Motor neuron (in vitro differentiated cells): Measurements from ENCODE around the gene EPB41L2. TPM values are rescaled to one million over a fixed set of nuclear protein-coding genes. Genes with fewer than 3 reads are reported as not detected.
A peak's percentile ranks its signal among the peaks of the same experiment; 100 is the strongest.

Source experiments
- ATAC-seq, 8 experiments: fragments of 200-7000 bp; cut with Tn5 transposase; replicated peaks in 6 of 8; 2 replicates each; pipeline ENCODE4 v1.8.0; 2021; ENCODE audit warnings: mild to moderate bottlenecking in 8 of 8, moderate library complexity in 8 of 8
- H3K27ac ChIP-seq, 2 donors: fragments of 250-450 bp; sonication (Bioruptor Pico); 2 replicates each; pipeline ENCODE4 v1.9.0; 2021; ENCODE audit warnings: antibody characterized with exemption in 2 of 2, mild to moderate bottlenecking in 2 of 2, moderate library complexity in 1 of 2
- H3K4me1 ChIP-seq, 2 donors: fragments of 250-450 bp; sonication (Bioruptor Pico); replicated peaks in 1 of 2; 2 replicates each; pipeline ENCODE4 v1.6.1; 2021; ENCODE audit warnings: antibody characterized with exemption in 2 of 2, mild to moderate bottlenecking in 2 of 2, moderate library complexity in 1 of 2
- H3K4me3 ChIP-seq, 5 donors: fragments of 250-450 bp; sonication (Bioruptor Pico); 2 replicates each; pipeline ENCODE4 v1.9.0; 2021; ENCODE audit warnings: antibody characterized with exemption in 5 of 5, mild to moderate bottlenecking in 5 of 5, moderate library complexity in 4 of 5
- WGBS, 10 experiments: fragments of 450-650 bp; shearing (Covaris generic); methylation state at CpG; one replicate each; pipeline ENCODE4 v1.0.0; 2022; 5-methylcytosine and 5-hydroxymethylcytosine counted together
- in situ Hi-C, 9 experiments: fragments of 400-800 bp; cut with MboI; loops; one replicate each; pipeline ENCODE4 v1.15.0; 2021; ENCODE audit warnings: low sequenced_read_pairs in 9 of 9, low pct_unique_long_range_greater_than_20kb in 2 of 9; ENCODE audit not compliant: unreplicated experiment in 9 of 9
- total RNA-seq, 8 experiments: library from RNA; unstranded; fragments of 300-600 nt; gene quantifications; 2 replicates each; pipeline versions ENCODE4 v1.2.3 to v1.2.4, GENCODE V29; 2022

Gene EPB41L2
- total RNA-seq, 8 experiments from 2014 or later, result 17.0 to 135 (median 34.5) TPM

DNA sequence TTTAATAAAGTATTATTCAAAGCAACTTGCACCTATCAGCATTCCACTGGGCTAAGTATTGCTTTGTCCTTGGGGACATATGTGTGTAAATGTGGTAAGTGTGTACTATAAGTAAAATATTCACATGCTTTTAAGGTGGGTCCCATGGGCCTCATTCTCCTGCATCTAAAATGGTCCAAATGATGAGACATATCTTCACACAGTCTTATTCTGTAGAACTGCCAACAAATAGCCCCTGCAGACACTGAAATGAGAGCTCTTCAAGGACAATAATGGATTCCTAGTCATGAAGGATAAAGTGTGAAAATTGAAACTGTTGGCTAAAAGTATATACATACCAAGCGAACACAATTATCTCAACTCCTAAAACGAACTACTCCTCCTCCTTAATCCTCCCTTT is 154.1 kb downstream of the EPB41L2 start:
- no peak overlapping the region for H3K4me3 ChIP-seq
- no peak overlapping the region for H3K27ac ChIP-seq
- no peak for ATAC-seq
- no peaks in the 10 kb centered on the region for H3K4me1 ChIP-seq
- 67 to 100% (median 95%) methylated on average over 1 to 2 of the region's 2 CpGs; no CpG with 5 or more reads in 1 of the 10 experiments for WGBS, 10 experiments
- in situ Hi-C loops, result no loop called here

- no peak overlapping the region for H3K27ac ChIP-seq
- no peaks in the 10 kb centered on the region for H3K4me1 ChIP-seq
- in situ Hi-C loops, result no loop called here
- H3K4me3 ChIP-seq, result no peak overlapping the region
- peak in 3 of 8 experiments; percentile 71 to 93 (median 85) for ATAC-seq
Measured at GRCh38 chr6:130908188-130908587, 154.9 kb downstream of the EPB41L2 start.

DNA sequence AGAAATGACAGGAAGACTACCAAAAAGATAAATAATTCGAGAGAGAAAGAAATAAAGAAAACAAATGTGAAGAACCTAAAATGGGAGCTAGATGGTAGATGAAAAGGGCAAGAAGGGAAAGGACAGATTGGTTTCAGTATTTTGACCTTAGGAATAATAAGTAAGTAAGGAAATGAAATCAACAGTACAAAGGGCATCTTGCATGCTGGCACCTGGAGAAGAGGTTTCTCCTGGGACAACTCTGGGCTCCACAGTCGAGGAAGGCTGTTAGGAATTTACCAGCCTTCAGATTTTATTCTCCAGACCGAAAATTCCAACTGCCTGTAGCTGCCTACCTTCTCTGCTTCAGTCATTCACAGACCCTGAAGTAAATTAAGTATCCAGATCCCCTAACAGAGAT is 155.4 kb downstream of the EPB41L2 start:
- no peak for ATAC-seq
- in situ Hi-C loops, result no loop called here
- no peak overlapping the region for H3K27ac ChIP-seq
- no peak overlapping the region for H3K4me3 ChIP-seq
- no peaks in the 10 kb centered on the region for H3K4me1 ChIP-seq
- WGBS, 10 experiments, result 64 to 100% (median 84%) methylated on average over 1 to 3 of the region's 3 CpGs

GRCh38 chr6:130906736-130907381 is 156.2 kb downstream of the EPB41L2 start:
- in situ Hi-C loops, result no loop called here
- Histone ChIP-seq H3K27ac (no peak overlapping the region), H3K4me3 (no peak overlapping the region), H3K4me1 (no peaks in the 10 kb centered on the region)
- ATAC-seq, result no peak
- 50 to 100% (median 78%) methylated on average over 1 to 2 of the region's 2 CpGs for WGBS, 10 experiments

GRCh38 chr6:130903602-130904001 is 159.4 kb downstream of the EPB41L2 start:
- no peak for ATAC-seq
- in situ Hi-C loops, result no loop called here
- Histone ChIP-seq H3K4me3 (no peak overlapping the region), H3K4me1 (no peaks in the 10 kb centered on the region), H3K27ac (no peak overlapping the region)

DNA sequence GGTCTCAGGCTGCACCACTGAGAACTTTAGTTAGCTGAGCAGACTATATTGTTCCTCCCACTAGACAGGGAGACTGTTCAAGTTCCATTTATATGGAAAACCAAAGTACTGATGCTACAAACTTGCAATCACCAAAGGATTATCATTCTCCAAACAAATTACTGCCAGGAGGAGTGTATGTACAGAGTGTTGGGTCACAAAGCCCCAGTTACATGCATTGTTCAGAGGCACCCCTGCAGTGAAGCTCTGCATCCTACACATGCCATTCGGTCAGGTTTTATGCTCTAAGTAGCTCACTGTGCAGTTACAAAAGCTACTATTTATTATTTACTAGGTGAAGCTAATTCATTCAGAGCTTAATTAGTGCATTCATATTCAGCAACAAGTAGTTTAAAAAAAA is 160.0 kb downstream of the EPB41L2 start:
- in situ Hi-C loops, result no loop called here
- Histone ChIP-seq H3K4me3 (no peak overlapping the region), H3K4me1 (no peaks in the 10 kb centered on the region), H3K27ac (no peak overlapping the region)
- peak in 1 of 8 experiments; percentile 64 for ATAC-seq
- WGBS, 10 experiments, result 33 to 100% (median 76%) methylated on average over 1 of the region's 1 CpG; no CpG with 5 or more reads in 6 of the 10 experiments

DNA sequence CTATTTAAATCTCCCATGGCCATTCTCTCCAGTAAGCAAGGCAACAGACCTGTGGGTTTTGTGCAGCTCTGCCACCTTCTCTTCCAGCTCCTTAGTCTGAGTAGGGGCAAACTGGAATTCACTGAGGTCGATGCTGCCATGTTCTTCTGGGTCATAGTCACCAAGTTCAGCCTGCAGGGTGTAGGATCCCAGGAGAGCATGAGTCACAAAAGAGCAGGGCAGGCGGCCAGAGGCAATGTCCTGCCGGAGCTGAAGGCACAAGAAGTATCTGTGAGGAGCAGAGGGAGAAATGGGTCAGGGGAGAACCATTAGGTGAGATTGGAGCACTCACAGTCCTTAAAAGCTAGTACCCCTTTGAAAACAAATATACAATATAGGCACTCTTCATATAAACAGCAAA is 162.1 kb downstream of the EPB41L2 start:
- Histone ChIP-seq H3K27ac (no peak overlapping the region), H3K4me1 (no peaks in the 10 kb centered on the region), H3K4me3 (no peak overlapping the region)
- in situ Hi-C loops, result no loop called here
- peak in 2 of 8 experiments; percentile 74 to 87 for ATAC-seq
- WGBS, 10 experiments, result 7 to 100% (median 82%) methylated on average over 1 to 3 of the region's 3 CpGs; no CpG with 5 or more reads in 2 of the 10 experiments

DNA sequence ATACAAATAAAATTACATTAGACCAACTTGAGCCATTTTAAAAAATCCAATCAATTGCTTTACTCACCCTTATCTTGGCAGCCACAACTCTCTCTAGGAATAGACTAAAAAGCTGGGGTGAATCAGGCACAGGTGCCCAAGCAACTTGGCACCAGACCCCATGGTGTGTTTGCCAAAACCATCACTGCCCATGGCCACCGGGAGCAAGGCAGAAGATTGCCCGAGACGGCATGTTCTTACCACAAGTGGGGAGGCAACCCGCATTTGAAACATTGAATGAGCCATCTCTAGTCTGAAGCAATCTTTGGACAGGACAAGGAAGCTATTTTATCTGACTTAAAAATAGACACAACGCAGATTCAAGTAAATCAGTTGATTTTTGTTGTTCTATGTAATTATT is 166.8 kb downstream of the EPB41L2 start:
- H3K4me3 ChIP-seq, result no peak overlapping the region
- H3K4me1 ChIP-seq, result no peaks in the 10 kb centered on the region
- in situ Hi-C loops, result loop anchor here in 8 of 9 experiments (25.0 kb wide), 4 partner anchors 216 to 641 kb away; no protein-coding TSS in a partner anchor
- no peak for ATAC-seq
- WGBS, 10 experiments, result 26 to 100% (median 97%) methylated on average over 1 to 5 of the region's 5 CpGs; no CpG with 5 or more reads in 2 of the 10 experiments
- H3K27ac ChIP-seq, result no peak overlapping the region

DNA sequence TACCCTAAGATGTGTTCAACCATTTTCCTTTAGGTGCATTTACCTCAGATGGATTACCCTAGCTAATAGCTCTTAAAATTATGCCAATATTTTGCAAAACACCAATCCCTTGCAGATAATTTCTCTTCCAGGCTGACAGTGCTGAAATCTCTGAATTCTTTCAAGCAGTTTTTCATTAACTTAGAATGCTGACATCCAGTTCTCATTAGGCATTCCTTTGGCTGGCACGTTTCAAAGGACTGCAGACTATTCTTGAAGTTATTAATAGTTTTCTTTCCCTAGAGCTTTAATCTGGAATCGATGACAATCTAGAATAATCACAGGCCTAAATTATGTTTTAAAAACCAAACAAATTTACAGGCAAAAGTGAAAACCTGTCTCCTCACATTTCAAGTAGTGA is 167.5 kb downstream of the EPB41L2 start:
- Histone ChIP-seq H3K27ac (no peak overlapping the region), H3K4me1 (no peaks in the 10 kb centered on the region), H3K4me3 (no peak overlapping the region)
- WGBS, 10 experiments, result 0 to 87% (median 50%) methylated on average over 1 to 2 of the region's 2 CpGs; no CpG with 5 or more reads in 1 of the 10 experiments
- in situ Hi-C loops, result loop anchor here in 8 of 9 experiments (25.0 kb wide), 4 partner anchors 217 to 642 kb away; no protein-coding TSS in a partner anchor
- no peak for ATAC-seq

DNA sequence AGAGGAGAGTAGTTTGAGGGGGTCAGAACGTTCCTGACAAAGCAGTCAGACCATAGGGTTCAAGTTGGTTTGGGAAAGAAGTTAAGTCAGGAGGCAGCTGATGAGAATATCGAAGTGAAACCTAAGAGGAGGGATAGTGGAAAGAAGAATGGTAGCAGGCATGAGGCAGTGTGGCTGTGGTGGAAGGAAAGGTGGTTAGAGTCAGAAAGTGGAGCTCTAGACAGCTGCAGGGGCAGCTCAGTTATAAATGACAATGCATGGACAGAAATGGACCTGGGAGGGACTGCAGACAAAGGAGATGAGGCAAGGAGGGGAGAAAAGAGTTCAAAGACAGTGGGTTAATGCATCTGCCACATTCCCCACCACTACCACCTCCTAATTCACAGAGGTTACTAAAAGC is 169.3 kb downstream of the EPB41L2 start:
- in situ Hi-C loops, result loop anchor here in 8 of 9 experiments (25.0 kb wide), 4 partner anchors 219 to 644 kb away; no protein-coding TSS in a partner anchor
- no peak for ATAC-seq
- Histone ChIP-seq H3K4me1 (no peaks in the 10 kb centered on the region), H3K27ac (no peak overlapping the region), H3K4me3 (no peak overlapping the region)
- 71 to 100% (median 90%) methylated on average over 1 to 2 of the region's 2 CpGs; no CpG with 5 or more reads in 1 of the 10 experiments for WGBS, 10 experiments

DNA sequence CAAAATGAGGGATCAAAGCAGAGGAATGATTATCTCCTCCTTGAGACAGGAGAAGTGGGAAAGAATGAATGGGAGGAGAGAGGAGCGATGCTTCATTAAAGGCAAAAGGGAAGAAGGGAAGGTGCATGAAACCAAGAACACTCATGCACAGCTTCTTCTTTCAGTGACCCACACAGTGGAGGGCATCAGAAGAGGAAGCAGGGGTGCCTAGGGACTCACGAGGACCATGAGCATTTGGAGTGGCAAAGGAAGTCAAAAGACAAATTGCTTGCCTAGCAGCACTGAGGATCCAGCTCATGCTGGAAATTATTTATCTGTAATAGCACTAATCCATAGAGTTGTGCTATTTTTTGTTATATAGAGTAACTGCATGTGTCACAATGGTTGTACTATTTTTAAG is 169.8 kb downstream of the EPB41L2 start:
- no peak for ATAC-seq
- H3K27ac ChIP-seq, result no peak overlapping the region
- 80 to 100% (median 100%) methylated on average over 1 to 2 of the region's 2 CpGs; no CpG with 5 or more reads in 2 of the 10 experiments for WGBS, 10 experiments
- in situ Hi-C loops, result loop anchor here in 8 of 9 experiments (25.0 kb wide), 4 partner anchors 219 to 644 kb away; no protein-coding TSS in a partner anchor
- H3K4me1 ChIP-seq, result no peaks in the 10 kb centered on the region
- H3K4me3 ChIP-seq, result no peak overlapping the region

DNA sequence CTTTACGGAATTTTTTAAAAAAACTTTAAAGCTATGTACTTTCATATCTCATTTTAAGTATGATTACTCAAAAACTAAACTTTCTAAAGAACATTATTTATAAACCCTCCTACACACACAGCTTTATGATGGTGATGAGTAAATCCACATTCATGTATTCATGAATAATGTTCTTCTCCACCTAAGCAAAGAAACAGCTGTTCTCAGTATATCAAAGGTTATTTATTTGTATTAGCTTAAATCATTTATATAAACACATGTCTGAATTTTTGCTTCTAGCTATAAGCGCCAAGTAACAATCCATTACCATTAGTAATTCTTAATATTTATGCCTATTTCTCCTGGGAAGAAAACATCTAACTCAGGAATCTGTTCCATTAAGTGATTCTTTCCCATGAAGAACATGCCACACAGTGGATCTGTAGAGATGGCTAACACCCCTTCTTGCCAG is 172.5 kb downstream of the EPB41L2 start:
- Histone ChIP-seq H3K4me1 (no peaks in the 10 kb centered on the region), H3K27ac (no peak overlapping the region), H3K4me3 (no peak overlapping the region)
- peak in 3 of 8 experiments; percentile 78 to 97 (median 96) for ATAC-seq
- WGBS, 10 experiments, result 30 to 100% (median 94%) methylated on average over 1 to 2 of the region's 2 CpGs
- in situ Hi-C loops, result loop anchor here in 8 of 9 experiments (25.0 kb wide), 4 partner anchors 222 to 647 kb away; no protein-coding TSS in a partner anchor

DNA sequence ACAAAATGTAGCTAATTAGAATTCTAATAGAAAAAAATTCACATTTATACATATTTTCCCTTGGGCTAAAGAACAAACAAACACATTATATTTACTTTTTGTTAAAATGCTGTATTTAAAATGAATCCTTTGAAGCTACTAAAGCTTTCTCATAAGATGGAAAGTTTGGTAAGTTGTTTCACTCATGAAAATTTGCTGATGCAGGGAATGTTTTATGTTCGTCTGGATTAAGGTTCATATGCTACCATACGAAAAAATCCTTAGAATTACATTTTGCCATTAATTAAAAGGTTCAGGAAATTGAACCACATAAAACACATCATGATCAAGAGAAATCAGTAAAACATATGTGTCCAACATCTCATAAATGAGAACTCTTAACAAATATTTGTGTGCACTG is 173.6 kb downstream of the EPB41L2 start:
- no peak for ATAC-seq
- no peaks in the 10 kb centered on the region for H3K4me1 ChIP-seq
- H3K27ac ChIP-seq, result no peak overlapping the region
- H3K4me3 ChIP-seq, result no peak overlapping the region
- WGBS, 10 experiments, result 83 to 100% (median 95%) methylated on average over 2 of the region's 2 CpGs; no CpG with 5 or more reads in 1 of the 10 experiments
- in situ Hi-C loops, result loop anchor here (10.0 to 25.0 kb wide), 6 partner anchors 223 to 648 kb away; no protein-coding TSS in a partner anchor
